ENCODE data around the gene BRK1.
"Not testable (repeated sequence)": the region's sequence is repeated elsewhere in the genome, so short reads cannot be mapped to it uniquely, and the experiment has no call there.

The BRK1 gene

GRCh38 chr3:10115326-10116137 is at the start of gene BRK1:
BRK1 (plus strand) TSS chr3:10115675; CDS start chr3:10115702, 27 bp downstream.
- DNase-seq, result peak; percentile 66

GRCh38 chr3:10070077-10070476 is 45.4 kb upstream of the BRK1 start:
- not testable (repeated sequence) for DNase-seq

GRCh38 chr3:10074666-10075065 is 40.8 kb upstream of the BRK1 start:
- no peak for DNase-seq

GRCh38 chr3:10081871-10082270 is 33.6 kb upstream of the BRK1 start:
- DNase-seq, result no peak

- no peak for DNase-seq
Observed at GRCh38 chr3:10085738-10086137, 29.7 kb upstream of the BRK1 start.

- no peak for DNase-seq
Observed at GRCh38 chr3:10088256-10088655, 27.2 kb upstream of the BRK1 start.

GRCh38 chr3:10090179-10090578 is 25.3 kb upstream of the BRK1 start:
- DNase-seq, result no peak

GRCh38 chr3:10090774-10091173 is 24.7 kb upstream of the BRK1 start:
- not testable (repeated sequence) for DNase-seq

GRCh38 chr3:10091387-10091786 is 24.1 kb upstream of the BRK1 start:
- not testable (repeated sequence) for DNase-seq

GRCh38 chr3:10093678-10094077 is 21.8 kb upstream of the BRK1 start:
- DNase-seq, result no peak

- no peak for DNase-seq
Observed at GRCh38 chr3:10099041-10099440, 16.4 kb upstream of the BRK1 start.

GRCh38 chr3:10106919-10107318 is 8.6 kb upstream of the BRK1 start:
- DNase-seq, result no peak

GRCh38 chr3:10108091-10108490 is 7.4 kb upstream of the BRK1 start, which contains the start of gene FANCD2OS:
FANCD2OS (minus strand) TSS chr3:10108255; CDS start chr3:10104774, 3,481 bp downstream.
- DNase-seq, result no peak

- no peak for DNase-seq
Observed at GRCh38 chr3:10116138-10116460, 624 bp downstream of the BRK1 start.

GRCh38 chr3:10116928-10117327 is 1.5 kb downstream of the BRK1 start:
- DNase-seq, result no peak

- no peak for DNase-seq
Observed at GRCh38 chr3:10119376-10119775, 3.9 kb downstream of the BRK1 start.

- no peak for DNase-seq
Observed at GRCh38 chr3:10121064-10121463, 5.6 kb downstream of the BRK1 start.

- no peak for DNase-seq
Observed at GRCh38 chr3:10122724-10123123, 7.2 kb downstream of the BRK1 start.

GRCh38 chr3:10135872-10136271 is 20.4 kb downstream of the BRK1 start:
- DNase-seq, result not testable (repeated sequence)

GRCh38 chr3:10136426-10137005 is 21.0 kb downstream of the BRK1 start:
- no peak for DNase-seq

- no peak for DNase-seq
Observed at GRCh38 chr3:10137178-10137577, 21.7 kb downstream of the BRK1 start.

- no peak for DNase-seq
Observed at GRCh38 chr3:10140996-10141546, 25.6 kb downstream of the BRK1 start.

GRCh38 chr3:10142707-10143560 is 27.5 kb downstream of the BRK1 start:
- DNase-seq, result no peak
